Smooth muscle cell (in vitro differentiated cells): ENCODE data around the gene SPOCD1. TPM values are rescaled to one million over a fixed set of nuclear protein-coding genes. Genes with fewer than 3 reads are reported as not detected.

Experiments used
- DNase-seq: peaks from one replicate; lab custom pipeline; 2025; ENCODE audit not compliant: unreplicated experiment; lab: John Stamatoyannopoulos, UW
- H2AFZ ChIP-seq: fragments of 200-600 bp; sonication (generic); 2 replicates; pipeline ENCODE4 v1.6.0; 2016; ENCODE audit warnings: antibody characterized with exemption, low read depth, mild to moderate bottlenecking
- H3F3A ChIP-seq: fragments of 200-600 bp; sonication (generic); 2 replicates; pipeline ENCODE4 v1.6.0; 2017; ENCODE audit warnings: antibody characterized with exemption, low read depth
- H3K27ac ChIP-seq: fragments of 200-600 bp; sonication (generic); 2 replicates; pipeline ENCODE4 v1.5.1; 2016; ENCODE audit warnings: low read depth, mild to moderate bottlenecking
- H3K27me3 ChIP-seq: fragments of 200-600 bp; sonication (generic); 2 replicates; pipeline ENCODE4 v1.6.1; 2016; ENCODE audit warnings: low read depth, mild to moderate bottlenecking
- H3K36me3 ChIP-seq: fragments of 200-600 bp; sonication (generic); 2 replicates; pipeline ENCODE4 v1.5.1; 2016; ENCODE audit warnings: low read depth
- H3K4me1 ChIP-seq: fragments of 200-600 bp; sonication (generic); 2 replicates; pipeline ENCODE4 v1.5.1; 2016; ENCODE audit warnings: low read depth
- H3K4me2 ChIP-seq: fragments of 200-600 bp; sonication (generic); 2 replicates; pipeline ENCODE4 v1.6.0; 2016; ENCODE audit warnings: mild to moderate bottlenecking
- H3K4me3 ChIP-seq: fragments of 200-600 bp; sonication (generic); 2 replicates; pipeline ENCODE4 v1.5.1; 2016; ENCODE audit warnings: mild to moderate bottlenecking
- H3K79me2 ChIP-seq: fragments of 200-600 bp; sonication (generic); 2 replicates; pipeline ENCODE4 v1.6.0; 2016; ENCODE audit warnings: low read depth, mild to moderate bottlenecking
- H3K9ac ChIP-seq: fragments of 200-600 bp; sonication (generic); 2 replicates; pipeline ENCODE4 v1.6.0; 2016; ENCODE audit warnings: low read depth
- H3K9me3 ChIP-seq: fragments of 200-600 bp; sonication (generic); replicated peaks from 2 replicates; pipeline ENCODE4 v1.5.1; 2016; ENCODE audit warnings: low read depth
- H4K20me1 ChIP-seq: fragments of 200-600 bp; sonication (generic); 2 replicates; pipeline ENCODE4 v1.6.0; 2016; ENCODE audit warnings: low read depth
- CTCF ChIP-seq: fragments of 200-600 bp; sonication (generic); IDR thresholded peaks from 2 replicates; pipeline ENCODE4 v1.5.1; 2017; ENCODE audit warnings: borderline replicate concordance, mild to moderate bottlenecking, antibody characterized with exemption; ENCODE audit not compliant: insufficient read depth, poor library complexity, severe bottlenecking
- WGBS: methylation state at CpG from one replicate; pipeline ENCODE4 v1.1.7; 2016; ENCODE audit warnings: low lambda C conversion rate; 5-methylcytosine and 5-hydroxymethylcytosine counted together
- polyA plus RNA-seq: library from polyadenylated mRNA; unstranded; fragments of >200 nt; fragmentation: Nextera tagmentation; extraction: Ambion mirVana; gene quantifications from 2 replicates; pipeline ENCODE4 v1.2.1, GENCODE V29; 2016
- total RNA-seq: library from RNA; depleted of rRNA; stranded (reverse); fragments of >200 nt; gene quantifications from 2 replicates; pipeline ENCODE4 v1.2.3, GENCODE V29; 2014

The SPOCD1 gene
- total and polyA plus RNA-seq, 2 experiments from 2014 or later, result 39.5 to 45.3 TPM

DNA sequence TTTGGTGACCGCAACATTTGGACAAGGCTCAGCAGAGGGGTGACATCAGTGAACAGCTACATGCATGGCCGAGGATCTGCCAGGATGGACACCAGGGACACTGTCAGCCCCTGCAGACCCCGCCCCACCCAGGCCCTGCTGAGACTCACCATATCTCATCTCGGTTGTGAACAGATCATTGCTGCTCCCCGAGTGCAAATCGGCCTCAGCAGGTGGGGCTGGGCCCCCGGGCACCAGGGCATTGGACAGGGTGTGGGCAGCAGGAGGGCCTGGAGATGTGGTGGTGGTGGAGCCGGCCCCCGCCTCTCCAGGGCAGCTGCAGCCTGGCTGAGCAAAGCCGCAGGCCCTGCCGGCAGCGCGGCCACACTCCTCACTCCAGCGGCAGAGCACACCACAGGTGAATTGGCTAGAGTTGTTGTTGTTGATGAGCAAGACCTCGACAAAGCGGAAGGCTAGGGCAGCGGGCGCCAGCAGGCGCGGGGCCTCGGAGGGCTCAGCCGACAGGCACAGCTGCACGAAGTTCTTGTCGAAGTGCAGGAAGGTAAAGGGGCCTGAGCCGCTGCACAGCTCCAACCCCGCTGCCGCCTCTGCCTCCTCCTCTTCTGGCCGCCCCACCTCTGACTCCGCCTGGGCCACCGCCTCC is 59.9 kb downstream of the SPOCD1 start:
- H3F3A ChIP-seq, result peaks cover 2% of the 10 kb centered on the region
- H3K9ac ChIP-seq, result no peak overlapping the region
- WGBS, result 92% methylated on average over 30 of the region's 30 CpGs
- no peaks in the 10 kb centered on the region for H3K27me3 ChIP-seq
- H3K4me1 ChIP-seq, result peaks cover 21% of the 10 kb centered on the region
- H2AFZ ChIP-seq, result no peak overlapping the region
- DNase-seq, result no peak
- H3K4me2 ChIP-seq, result no peak overlapping the region
- no peak overlapping the region for H3K27ac ChIP-seq
- no peak for TF ChIP-seq CTCF
- H4K20me1 ChIP-seq, result peaks cover 18% of the 10 kb centered on the region
- no peak overlapping the region for H3K4me3 ChIP-seq
- no peaks in the 10 kb centered on the region for H3K9me3 ChIP-seq
- H3K79me2 ChIP-seq, result no peaks in the 10 kb centered on the region
- H3K36me3 ChIP-seq, result no peaks in the 10 kb centered on the region

- WGBS, result 72% methylated on average over 9 of the region's 9 CpGs
- DNase-seq, result no peak
- Histone ChIP-seq H3K9me3 (no peaks in the 10 kb centered on the region), H3K27ac (no peak overlapping the region), H3K4me2 (no peak overlapping the region), H3K79me2 (no peaks in the 10 kb centered on the region), H3K4me1 (peaks cover 16% of the 10 kb centered on the region), H3K27me3 (no peaks in the 10 kb centered on the region), H3K36me3 (no peaks in the 10 kb centered on the region), H3F3A (peaks cover 2% of the 10 kb centered on the region), H3K4me3 (no peak overlapping the region), H4K20me1 (peaks cover 20% of the 10 kb centered on the region), H3K9ac (no peak overlapping the region), H2AFZ (no peak overlapping the region)
- no peak for TF ChIP-seq CTCF
Observed at GRCh38 chr1:31755197-31755611, 60.6 kb downstream of the SPOCD1 start.

- peaks cover 2% of the 10 kb centered on the region for H3F3A ChIP-seq
- H3K9me3 ChIP-seq, result no peaks in the 10 kb centered on the region
- peaks cover 20% of the 10 kb centered on the region for H4K20me1 ChIP-seq
- TF ChIP-seq CTCF, result no peak
- no peaks in the 10 kb centered on the region for H3K36me3 ChIP-seq
- 98% methylated on average over 15 of the region's 15 CpGs for WGBS
- H3K4me2 ChIP-seq, result no peak overlapping the region
- H3K27me3 ChIP-seq, result no peaks in the 10 kb centered on the region
- no peak for DNase-seq
- no peaks in the 10 kb centered on the region for H3K79me2 ChIP-seq
- no peak overlapping the region for H3K9ac ChIP-seq
- H2AFZ ChIP-seq, result no peak overlapping the region
- no peak overlapping the region for H3K27ac ChIP-seq
- H3K4me3 ChIP-seq, result no peak overlapping the region
- peaks cover 8% of the 10 kb centered on the region for H3K4me1 ChIP-seq
Observed at GRCh38 chr1:31754397-31754796, 61.4 kb downstream of the SPOCD1 start.
